GM18520 (cell line): ENCODE data around the gene STK32C.

ENCODE experiments used
- ATAC-seq: cut with Tn5 transposase; IDR thresholded peaks from one replicate; pipeline ENCODE4 v1.9.1; 2021; ENCODE audit not compliant: unreplicated experiment

STK32C gene

DNA sequence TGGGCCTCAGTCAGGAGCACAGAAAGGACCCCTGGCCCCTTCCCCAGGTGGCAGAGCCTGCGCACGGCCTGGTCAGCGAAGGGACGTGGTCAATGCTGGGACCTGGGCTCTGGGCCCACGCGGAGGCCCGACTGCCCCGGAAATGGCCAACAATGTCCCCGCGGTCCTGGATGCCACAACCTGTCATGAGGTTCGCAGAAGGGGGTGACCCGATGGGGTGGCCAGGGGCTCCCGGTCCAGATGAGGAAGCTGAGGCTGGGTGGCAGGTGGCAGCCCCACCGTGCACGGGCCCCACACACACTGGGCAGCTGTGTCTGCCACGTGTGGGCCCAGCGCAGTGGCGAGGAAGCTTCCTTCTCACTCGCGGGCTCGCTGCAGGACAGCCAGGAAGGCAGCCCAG is 71.6 kb downstream of the STK32C start:
- ATAC-seq, result no peak

GRCh38 chr10:132234860-132235259 is 72.9 kb downstream of the STK32C start:
- no peak for ATAC-seq

- no peak for ATAC-seq
These were observed 74.2 kb downstream of the STK32C start for GRCh38 chr10:132233501-132234085.

GRCh38 chr10:132232981-132233380 is 74.8 kb downstream of the STK32C start:
- no peak for ATAC-seq

DNA sequence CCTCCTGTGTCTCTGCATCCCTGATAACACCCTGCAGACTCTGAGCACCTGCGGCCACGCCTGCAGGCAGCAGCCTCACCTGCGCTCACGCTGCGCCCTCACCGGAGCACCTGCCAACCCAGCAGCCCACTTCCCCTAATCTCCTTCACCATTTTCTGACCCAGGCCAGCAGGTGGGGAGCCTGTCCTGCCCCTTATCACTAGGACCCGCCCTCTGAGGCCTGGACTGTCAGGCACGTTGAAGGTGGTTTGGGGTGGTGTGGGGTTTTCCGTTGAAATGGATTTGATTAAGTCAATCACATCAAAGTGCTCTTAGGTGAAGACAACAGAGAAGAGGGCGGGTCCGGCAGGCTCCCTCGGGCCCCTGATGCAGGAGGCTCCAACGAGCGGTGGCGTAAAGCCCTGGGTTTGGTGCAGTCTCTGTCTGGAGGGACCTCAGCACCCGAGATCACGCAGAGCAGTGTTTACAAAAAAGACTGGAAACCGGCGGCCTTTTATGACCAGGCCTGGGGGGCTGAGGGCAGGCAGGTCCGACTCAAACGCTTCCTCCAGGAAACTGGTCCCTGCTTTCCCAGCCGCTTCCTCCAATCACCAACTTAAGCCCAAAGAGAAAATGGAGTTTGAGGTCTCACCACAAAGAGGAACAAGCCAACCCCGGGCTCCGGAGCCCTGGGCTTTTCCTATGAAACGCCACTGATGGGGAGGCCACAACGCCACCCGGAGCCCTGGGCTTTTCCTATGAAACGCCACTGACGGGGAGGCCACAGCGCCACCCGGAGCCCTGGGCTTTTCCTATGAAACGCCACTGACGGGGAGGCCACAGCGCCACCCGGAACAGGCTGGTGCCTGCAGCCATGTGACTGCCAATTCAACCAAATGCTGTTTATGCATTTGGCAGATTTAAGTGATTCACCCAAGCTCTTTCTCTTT is 75.5 kb downstream of the STK32C start:
- ATAC-seq, result no peak

DNA sequence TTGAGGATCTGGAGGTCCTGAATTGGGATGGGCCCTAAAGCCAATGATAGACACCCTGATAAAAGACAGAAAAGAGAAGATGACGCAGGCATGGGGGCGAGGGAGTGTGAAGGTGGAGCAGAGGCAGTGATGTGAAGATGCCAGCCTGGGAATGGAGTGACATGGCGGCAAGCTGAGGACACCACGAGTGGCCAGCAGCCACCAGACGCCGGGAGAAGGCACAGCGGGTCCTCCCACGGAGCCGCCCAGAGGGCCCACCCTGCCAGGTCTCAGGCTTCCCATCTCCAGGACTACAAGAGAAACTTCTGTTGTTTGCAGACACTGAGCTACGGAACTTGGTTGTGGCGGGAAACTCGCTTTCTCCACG is 76.1 kb downstream of the STK32C start:
- no peak for ATAC-seq

GRCh38 chr10:132230557-132231210 is 77.1 kb downstream of the STK32C start:
- ATAC-seq, result no peak

DNA sequence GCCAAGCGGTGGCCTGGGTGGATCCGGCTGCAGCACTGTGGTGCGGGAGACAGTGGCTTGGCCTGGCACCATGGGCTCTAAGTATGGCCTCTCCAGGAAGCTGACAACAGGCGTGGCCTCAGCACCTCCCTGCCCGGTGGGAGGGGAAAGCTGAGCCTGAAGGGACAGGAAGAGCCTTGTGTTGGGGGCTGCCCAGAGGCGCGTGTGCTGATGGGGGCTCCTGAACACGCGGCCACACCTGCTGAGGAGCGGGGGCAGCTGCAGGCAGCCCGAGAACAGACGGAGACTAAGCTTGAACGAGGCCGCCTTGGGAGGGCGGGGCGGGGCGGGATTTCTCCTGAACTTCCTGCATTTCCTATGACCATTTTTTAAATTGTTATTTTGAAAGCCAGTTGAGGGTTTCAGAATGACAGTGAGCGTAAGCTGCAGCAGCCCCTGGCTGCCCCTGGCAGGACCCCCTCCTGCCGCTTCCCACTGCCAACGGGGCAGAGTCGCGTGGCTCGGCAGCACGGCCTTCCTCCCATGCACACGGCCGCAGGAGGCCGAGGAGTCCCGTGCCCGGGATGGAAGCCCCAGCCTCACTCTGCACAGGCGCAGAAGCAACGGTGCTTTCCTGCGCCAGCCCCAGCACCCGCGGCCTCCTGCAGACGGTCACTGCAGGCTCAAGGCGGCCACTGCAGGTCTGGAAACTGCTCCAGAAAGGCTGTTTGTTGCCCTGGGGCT is 77.8 kb downstream of the STK32C start:
- no peak for ATAC-seq

DNA sequence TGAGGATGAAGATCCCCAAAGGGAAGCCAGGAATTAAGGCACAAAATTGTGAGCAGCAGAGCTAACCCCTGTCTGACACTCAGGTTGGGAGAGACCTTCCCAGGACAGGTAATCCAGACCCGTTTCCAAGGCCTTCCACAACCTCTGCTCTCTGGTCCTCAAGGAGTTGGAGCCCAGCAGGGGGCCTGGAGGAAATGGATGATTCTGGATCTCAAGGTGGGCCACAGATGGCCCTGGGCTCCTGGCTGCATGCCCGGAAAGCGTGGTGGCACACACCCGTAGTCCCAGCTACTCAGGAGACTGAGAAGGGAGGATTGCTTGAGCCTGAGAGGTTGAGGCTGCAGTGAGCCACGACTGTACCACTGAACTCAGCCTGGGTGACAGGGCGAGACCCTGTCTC is 78.7 kb downstream of the STK32C start:
- no peak for ATAC-seq

GRCh38 chr10:132228616-132229015 is 79.1 kb downstream of the STK32C start:
- no peak for ATAC-seq

DNA sequence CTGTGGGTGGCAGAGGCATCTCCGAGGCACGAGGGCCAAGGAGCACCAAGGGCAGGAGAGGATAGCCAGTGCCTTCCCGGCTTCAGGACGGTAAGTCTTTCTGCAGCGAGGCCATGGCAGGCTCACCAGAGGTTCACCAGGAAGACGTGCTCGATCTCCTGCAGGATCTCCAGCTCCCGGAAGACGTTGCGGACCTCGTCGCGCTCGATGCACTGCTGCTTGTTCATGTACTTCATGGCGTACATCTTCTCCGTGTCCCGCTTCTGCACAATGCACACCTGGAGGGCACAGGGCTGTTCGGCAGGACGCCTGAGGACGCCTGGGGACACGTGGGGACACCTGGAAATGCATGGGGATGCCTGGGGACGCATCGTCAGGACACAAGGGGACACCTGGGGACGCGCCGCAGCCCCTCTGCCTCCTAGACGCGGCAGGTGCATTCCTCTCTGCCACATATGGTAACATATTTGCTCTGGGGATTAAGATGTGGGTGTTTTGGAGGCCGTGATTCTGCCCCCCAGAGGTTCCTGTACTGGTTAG is 79.8 kb downstream of the STK32C start:
- ATAC-seq, result no peak

- no peak for ATAC-seq
These were observed 81.0 kb downstream of the STK32C start for GRCh38 chr10:132226586-132227405.

GRCh38 chr10:132225849-132226205 is 81.9 kb downstream of the STK32C start:
- ATAC-seq, result no peak

GRCh38 chr10:132225073-132225848 is 82.5 kb downstream of the STK32C start:
- no peak for ATAC-seq

DNA sequence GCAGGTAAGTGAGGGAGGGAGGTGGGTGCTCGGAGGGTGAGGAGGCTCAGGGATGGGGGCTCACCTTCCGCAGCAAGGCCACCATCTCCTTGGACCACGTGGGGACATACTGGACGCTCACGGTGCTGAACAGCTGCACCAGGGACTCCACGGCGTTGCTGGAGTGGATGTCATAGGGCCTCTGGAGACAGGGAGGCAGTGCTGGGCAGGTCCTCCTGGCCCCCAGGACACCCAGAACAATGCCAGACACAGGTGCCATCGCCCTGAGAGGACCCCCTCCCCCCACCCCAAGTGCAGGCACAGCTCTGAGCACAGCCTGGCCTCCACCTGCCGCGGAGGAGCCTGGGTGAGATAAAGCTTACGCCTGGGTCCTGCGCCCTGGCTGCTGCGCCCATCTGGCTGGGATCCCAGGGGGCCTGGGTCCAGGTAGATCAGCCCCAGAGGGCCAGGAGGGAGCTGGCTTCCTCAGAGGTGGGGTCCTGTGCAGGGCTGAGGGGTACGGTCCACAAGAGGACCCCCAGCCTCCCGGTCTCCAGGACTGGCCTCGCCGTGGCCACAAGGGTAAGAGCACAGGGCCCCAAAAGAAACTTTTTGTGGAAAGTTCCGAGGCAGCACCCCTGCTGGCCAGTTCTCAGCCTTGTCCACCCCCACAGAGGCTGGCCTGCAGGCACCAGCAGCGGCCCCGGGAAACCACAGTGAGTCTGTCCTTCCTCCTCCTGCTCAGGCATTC is 83.2 kb downstream of the STK32C start:
- no peak for ATAC-seq

DNA sequence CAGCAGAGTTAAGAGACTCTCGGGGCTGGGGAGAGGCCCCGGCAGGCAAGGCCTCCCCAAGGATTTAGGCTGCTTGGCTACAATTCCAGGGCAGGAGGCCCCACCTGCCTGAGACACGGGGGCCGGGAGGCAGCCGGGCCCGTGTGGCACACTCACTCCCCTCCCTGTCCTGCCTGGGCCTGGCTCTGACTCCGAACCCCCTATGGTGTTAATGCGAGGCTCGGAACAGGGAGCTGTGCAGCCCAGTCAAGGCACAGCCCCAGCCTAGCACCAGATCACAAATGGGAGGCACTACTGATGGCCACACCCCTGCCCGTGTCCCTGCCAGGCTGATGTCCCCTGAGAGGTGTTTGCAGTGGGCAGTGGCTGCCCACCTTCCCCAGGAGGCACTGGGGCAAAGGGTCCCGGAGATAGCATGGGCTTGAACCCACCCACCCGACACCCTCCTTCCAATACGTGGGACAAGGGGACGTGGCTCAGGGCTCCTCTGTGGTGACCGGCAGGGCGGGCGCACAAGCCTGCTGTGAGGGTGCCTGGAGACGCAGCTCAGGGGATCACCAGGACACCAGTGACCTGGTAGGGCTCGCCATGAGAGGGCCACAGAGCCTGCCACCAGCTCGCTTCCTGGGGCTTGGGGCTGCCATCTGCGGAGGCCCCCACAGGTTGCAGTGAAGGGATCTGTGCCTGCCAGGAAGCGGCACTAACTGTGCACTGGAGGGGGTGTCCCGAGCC is 84.0 kb downstream of the STK32C start:
- no peak for ATAC-seq

DNA sequence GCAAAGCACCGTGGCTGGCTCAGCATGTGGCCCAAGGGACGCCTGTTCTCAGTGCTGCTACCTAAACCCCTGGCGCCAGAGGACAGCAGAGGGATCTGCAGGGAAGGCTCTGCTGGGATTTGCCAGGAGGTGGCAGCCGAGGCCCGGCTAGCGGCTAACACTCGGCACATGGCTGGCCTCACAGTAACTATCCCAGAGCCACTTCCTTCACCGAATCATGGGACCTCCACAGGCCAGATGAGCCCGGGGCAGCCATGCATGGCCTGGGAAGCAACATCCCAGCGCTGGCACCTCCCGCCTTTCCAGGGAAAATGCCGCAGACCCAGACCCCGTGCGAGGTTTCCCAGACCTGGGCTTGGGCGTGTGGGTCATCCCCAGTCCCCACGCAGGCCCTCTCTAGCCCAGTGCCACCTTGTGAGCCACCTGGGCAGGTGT is 84.6 kb downstream of the STK32C start:
- no peak for ATAC-seq

DNA sequence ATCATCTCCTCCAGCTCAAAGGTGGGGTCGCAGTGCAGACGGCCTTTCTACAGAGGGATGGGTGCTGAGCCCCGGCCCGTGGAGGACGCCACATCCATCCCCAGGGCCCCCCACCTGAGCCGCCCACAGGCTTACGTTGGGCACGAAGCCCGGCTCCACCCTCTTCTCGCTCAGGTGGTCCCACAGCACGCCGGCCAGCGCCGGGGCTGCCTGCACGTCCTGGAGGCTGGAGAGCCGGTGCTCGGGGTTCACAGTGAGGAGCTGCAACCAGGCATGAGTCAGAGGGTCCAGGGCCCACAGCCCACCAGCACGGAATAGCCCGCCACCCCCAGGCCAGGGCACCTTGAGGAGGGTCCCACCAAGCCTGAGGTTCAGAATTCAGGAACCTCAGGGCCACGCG is 85.0 kb downstream of the STK32C start:
- no peak for ATAC-seq
